ENCODE data around the gene DNASE1L2.
"Not testable (repeated sequence)": the region's sequence is repeated elsewhere in the genome, so short reads cannot be mapped to it uniquely, and the experiment has no call there.

The DNASE1L2 gene

GRCh38 chr16:2196981-2197511 is 39.2 kb upstream of the DNASE1L2 start:
- TF ChIP-seq CTCF (conservative IDR thresholded peaks at IDR 0.05): no peak
- H3K27ac ChIP-seq: peak overlapping the region; percentile 64; the same call in 1 of the 2 replicates

- H3K27ac ChIP-seq: no peak overlapping the region
- TF ChIP-seq CTCF (conservative IDR thresholded peaks at IDR 0.05): no peak
These were observed 38.5 kb upstream of the DNASE1L2 start for GRCh38 chr16:2197765-2198164.

GRCh38 chr16:2198283-2198682 is 38.0 kb upstream of the DNASE1L2 start:
- no peak for TF ChIP-seq CTCF (conservative IDR thresholded peaks at IDR 0.05)
- no peak overlapping the region for H3K27ac ChIP-seq

- no peak for TF ChIP-seq CTCF (conservative IDR thresholded peaks at IDR 0.05)
- no peak overlapping the region for H3K27ac ChIP-seq
These were observed 37.1 kb upstream of the DNASE1L2 start for GRCh38 chr16:2199095-2199494.

- no peak for TF ChIP-seq CTCF (conservative IDR thresholded peaks at IDR 0.05)
- no peak overlapping the region for H3K27ac ChIP-seq
These were observed 36.6 kb upstream of the DNASE1L2 start for GRCh38 chr16:2199621-2200139.

- H3K27ac ChIP-seq: no peak overlapping the region
- TF ChIP-seq CTCF (conservative IDR thresholded peaks at IDR 0.05): no peak
These were observed 35.9 kb upstream of the DNASE1L2 start for GRCh38 chr16:2200313-2200712.

GRCh38 chr16:2203119-2203688 is 33.0 kb upstream of the DNASE1L2 start:
- not testable (repeated sequence) for H3K27ac ChIP-seq

- no peak for TF ChIP-seq CTCF (conservative IDR thresholded peaks at IDR 0.05)
- H3K27ac ChIP-seq: peak overlapping the region; percentile 89
These were observed 31.7 kb upstream of the DNASE1L2 start for GRCh38 chr16:2204416-2205103.
